Measurements from ENCODE around the gene RAPGEFL1. TPM values are rescaled to one million over a fixed set of nuclear protein-coding genes. Genes with fewer than 3 reads are reported as not detected.

Gene RAPGEFL1
- 1.00 and 1.8 TPM in 2 replicates for total RNA-seq

GRCh38 chr17:40177275-40177874 lies at the start of gene RAPGEFL1:
Gene RAPGEFL1, plus strand, starts transcription at chr17:40177470. Its CDS starts 392 bp downstream, at chr17:40177862.

GRCh38 chr17:40218740-40219593 lies 41.7 kb downstream of the RAPGEFL1 start, which contains the start of gene WIPF2:
Gene WIPF2, plus strand, starts transcription at chr17:40219304. Its CDS starts 37,156 bp downstream, at chr17:40256460.

Other genes with a start within 250 kb of the RAPGEFL1 start
- 57.9 and 89.4 TPM in 2 replicates for gene ORMDL3, start 249.9 kb upstream of the RAPGEFL1 start, total RNA-seq
- gene LRRC3C, start 249.7 kb upstream of the RAPGEFL1 start, total RNA-seq = not detected in 2 replicates
- not detected in 2 replicates for gene GSDMA, start 214.5 kb upstream of the RAPGEFL1 start, total RNA-seq
- gene PSMD3, start 196.7 kb upstream of the RAPGEFL1 start, total RNA-seq = 76.9 and 83.2 TPM in 2 replicates
- gene CSF3, start 162.0 kb upstream of the RAPGEFL1 start, total RNA-seq = 0.37 and 0.71 TPM in 2 replicates
- 21.5 and 25.7 TPM in 2 replicates for gene MED24, start 123.1 kb upstream of the RAPGEFL1 start, total RNA-seq
- gene THRA, start 114.5 kb upstream of the RAPGEFL1 start, total RNA-seq = 18.9 and 27.4 TPM in 2 replicates
- 0.85 and 1.3 TPM in 2 replicates for gene NR1D1, start 76.9 kb upstream of the RAPGEFL1 start, total RNA-seq
- gene MSL1, start 55.5 kb upstream of the RAPGEFL1 start, total RNA-seq = 30.2 and 38.6 TPM in 2 replicates
- gene CASC3, start 36.9 kb upstream of the RAPGEFL1 start, total RNA-seq = 19.1 and 20.8 TPM in 2 replicates
- 3.6 and 4.6 TPM in 2 replicates for gene WIPF2, start 41.8 kb downstream of the RAPGEFL1 start, total RNA-seq
- 1.4 and 1.8 TPM in 2 replicates for gene CDC6, start 110.4 kb downstream of the RAPGEFL1 start, total RNA-seq
- gene RARA, start 131.7 kb downstream of the RAPGEFL1 start, total RNA-seq = 4.7 and 6.9 TPM in 2 replicates
- 1.8 and 2.0 TPM in 2 replicates for gene GJD3, start 187.3 kb downstream of the RAPGEFL1 start, total RNA-seq
- gene TOP2A, start 240.4 kb downstream of the RAPGEFL1 start, total RNA-seq = 9.9 and 11.4 TPM in 2 replicates

Measured in smooth muscle cell of bladder (primary cell).